VCaP (cell line): Measurements from ENCODE around the gene CD164.
A peak's percentile ranks its signal among the peaks of the same experiment; 100 is the strongest.
"Not testable (repeated sequence)": the region's sequence is repeated elsewhere in the genome, so short reads cannot be mapped to it uniquely, and the experiment has no call there.

Experiments used
- H3K27ac ChIP-seq: fragments of 450-650 bp; 2 replicates; pipeline ENCODE4 v1.5.1; 2017
- CTCF ChIP-seq: fragments of 450-650 bp; conservative IDR thresholded peaks from 2 replicates; pipeline ENCODE4 v1.5.1; 2017; ENCODE audit warnings: mild to moderate bottlenecking, moderate library complexity

The CD164 gene

GRCh38 chr6:109342911-109343310 is 39.4 kb downstream of the CD164 start:
- no peak for TF ChIP-seq CTCF
- no peak overlapping the region for H3K27ac ChIP-seq

- no peak overlapping the region for H3K27ac ChIP-seq
- no peak for TF ChIP-seq CTCF
These were observed 39.8 kb downstream of the CD164 start for GRCh38 chr6:109342506-109342905.

GRCh38 chr6:109340811-109341210 is 41.5 kb downstream of the CD164 start:
- no peak overlapping the region for H3K27ac ChIP-seq
- no peak for TF ChIP-seq CTCF

- no peak for TF ChIP-seq CTCF
- no peak overlapping the region; the same call in 1 of the 2 replicates for H3K27ac ChIP-seq
These were observed 42.2 kb downstream of the CD164 start for GRCh38 chr6:109339906-109340678.

GRCh38 chr6:109336221-109336961 is 45.9 kb downstream of the CD164 start:
- TF ChIP-seq CTCF: no peak
- peak overlapping the region; percentile 88 for H3K27ac ChIP-seq

GRCh38 chr6:109333870-109334269 is 48.4 kb downstream of the CD164 start:
- H3K27ac ChIP-seq: not testable (repeated sequence)

- H3K27ac ChIP-seq: no peak overlapping the region
- no peak for TF ChIP-seq CTCF
These were observed 49.5 kb downstream of the CD164 start for GRCh38 chr6:109332748-109333147.

- TF ChIP-seq CTCF: no peak
These were observed 51.2 kb downstream of the CD164 start for GRCh38 chr6:109331081-109331480.

More at GRCh38 chr6:109331081-109331480, 51.2 kb downstream of the CD164 start:
- no peak overlapping the region for H3K27ac ChIP-seq
